PFSK-1 (cell line): ENCODE data around the gene CLN3.

Experiments
- POLR2AphosphoS5 ChIP-seq: IDR thresholded peaks from 2 replicates; pipeline ENCODE4 v1.6.1; 2012; ENCODE audit warnings: low read depth, mild to moderate bottlenecking, control low read depth, low read length, moderate library complexity
- REST ChIP-seq, 2 experiments: IDR thresholded peaks; 2 replicates each; pipeline versions ENCODE4 v1.6.1 to v1.8.0; 2011 to 2012; ENCODE audit warnings: low read depth in 2 of 2, low read length in 2 of 2, control low read depth in 1 of 2, inconsistent platforms in 1 of 2, mild to moderate bottlenecking in 1 of 2, moderate library complexity in 1 of 2; ENCODE audit not compliant: insufficient read depth in 1 of 2

GRCh38 chr16:28475221-28475620 lies 16.7 kb downstream of the CLN3 start:
- TF ChIP-seq REST (IDR thresholded peaks at IDR 0.05; ENCODE audit: insufficient read depth in 1 of 2, low read depth in 2 of 2, low read length in 2 of 2) (no peak), POLR2AphosphoS5 (no peak)
